Gastroesophageal sphincter (tissue), 3 donors: ENCODE data around the gene NUCB1.

Experiments used
- CTCF ChIP-seq, 4 experiments: fragments of 200-600 bp in 2 of 4; fragments of 450-650 bp in 2 of 4; sonication (generic) in 1 of 4; IDR thresholded peaks; one replicate each; pipeline ENCODE4 v1.5.1; 2017 to 2019; ENCODE audit warnings: antibody characterized with exemption in 4 of 4, mild to moderate bottlenecking in 2 of 4, moderate library complexity in 2 of 4
- POLR2A ChIP-seq, 2 donors: fragments of 450-650 bp; IDR thresholded peaks; one replicate each; pipeline ENCODE4 v1.6.1; 2017; ENCODE audit warnings: antibody characterized with exemption in 2 of 2, mild to moderate bottlenecking in 2 of 2, moderate library complexity in 1 of 2

DNA sequence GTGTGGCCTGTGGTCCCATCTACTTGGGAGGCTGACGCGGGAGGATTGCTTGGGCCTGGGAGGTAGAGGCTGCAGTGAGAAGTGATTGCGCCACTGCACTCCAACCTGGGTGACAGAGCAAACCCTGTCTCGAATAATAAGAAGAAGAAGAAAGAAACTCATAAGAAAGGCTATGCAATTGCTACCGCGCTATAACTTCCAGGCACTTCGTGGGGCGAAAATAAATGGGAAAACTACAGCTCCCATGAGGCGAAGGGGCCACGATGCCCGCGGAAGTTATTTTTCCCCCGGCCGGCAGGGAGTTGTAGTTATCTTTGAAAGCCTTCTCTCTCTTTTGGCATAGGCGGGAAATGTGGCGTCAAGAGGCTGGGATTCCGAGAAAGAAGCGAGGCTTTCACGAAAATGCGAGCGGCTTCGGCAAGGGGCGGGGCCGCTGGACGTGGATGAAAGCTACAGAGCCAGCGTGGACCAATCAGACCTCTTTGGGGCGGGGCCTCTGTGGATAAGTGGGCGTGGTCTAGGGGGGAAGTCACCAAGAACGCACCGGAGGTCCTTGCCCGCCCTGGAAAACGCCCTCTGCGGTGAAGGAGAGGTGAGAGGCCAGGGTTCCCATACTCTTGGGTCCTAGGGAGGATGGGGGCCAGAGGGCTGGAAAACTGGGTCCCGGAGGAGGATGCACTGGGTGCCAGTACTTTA is at the start of gene NUCB1:
- TF ChIP-seq CTCF (IDR thresholded peaks at IDR 0.05) = peak in 3 of 4 experiments; percentile 20 to 65 (median 35)
- peak; percentile 35 to 55 for TF ChIP-seq POLR2A (IDR thresholded peaks at IDR 0.05)
